Measurements from ENCODE around the gene PKP1.

The PKP1 gene

DNA sequence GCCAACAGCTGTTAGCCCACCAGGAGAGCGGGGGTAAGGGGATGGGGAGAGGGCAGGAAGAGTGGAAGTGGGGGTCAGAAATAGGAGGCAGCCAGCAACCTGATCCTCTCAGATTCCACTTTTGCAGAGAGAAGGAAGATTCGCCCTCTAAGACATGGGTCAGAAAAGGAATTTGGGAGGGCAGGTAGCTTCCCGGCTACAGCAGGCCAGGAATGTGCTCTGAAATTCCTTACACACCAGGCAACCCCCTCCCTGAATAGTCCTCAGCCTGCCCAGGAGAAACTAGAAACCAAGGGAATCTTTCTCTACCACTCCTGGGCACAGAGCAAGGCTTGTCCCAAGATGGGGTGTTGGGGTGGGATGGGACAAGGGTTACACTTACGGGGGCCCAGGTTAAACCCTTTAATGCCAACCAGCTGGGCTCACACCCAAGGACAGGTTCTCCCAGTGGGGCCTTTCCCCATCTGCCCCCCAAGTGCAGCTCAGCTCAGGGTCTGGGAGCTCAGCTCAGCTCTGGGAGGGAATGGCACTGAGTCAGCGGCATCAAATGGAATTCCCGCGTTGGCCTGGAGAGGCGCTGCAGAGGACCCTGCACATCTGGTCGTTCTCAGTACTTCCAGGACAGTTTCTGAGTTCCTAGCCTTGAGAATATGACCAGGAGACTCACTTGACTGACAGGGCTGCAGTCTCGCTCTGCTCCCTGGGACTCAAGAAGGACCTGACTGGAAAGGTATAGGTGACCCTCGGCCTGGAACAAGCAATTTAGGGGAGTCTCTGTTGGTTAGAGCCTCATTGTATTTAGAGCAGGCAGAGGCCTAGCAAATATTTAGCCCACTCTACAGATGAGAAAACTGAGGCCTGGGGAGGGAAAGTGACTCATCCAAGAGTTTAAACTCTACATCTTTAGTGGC lies 93.4 kb downstream of the PKP1 start:
- peak; percentile 44 to 63 (median 52) for DNase-seq

GRCh38 chr1:201377611-201378092 lies 94.3 kb downstream of the PKP1 start, which contains the start of gene TNNT2:
TNNT2 (minus strand) TSS chr1:201377680; CDS start chr1:201373254, 4,426 bp downstream.
- DNase-seq: no peak

DNA sequence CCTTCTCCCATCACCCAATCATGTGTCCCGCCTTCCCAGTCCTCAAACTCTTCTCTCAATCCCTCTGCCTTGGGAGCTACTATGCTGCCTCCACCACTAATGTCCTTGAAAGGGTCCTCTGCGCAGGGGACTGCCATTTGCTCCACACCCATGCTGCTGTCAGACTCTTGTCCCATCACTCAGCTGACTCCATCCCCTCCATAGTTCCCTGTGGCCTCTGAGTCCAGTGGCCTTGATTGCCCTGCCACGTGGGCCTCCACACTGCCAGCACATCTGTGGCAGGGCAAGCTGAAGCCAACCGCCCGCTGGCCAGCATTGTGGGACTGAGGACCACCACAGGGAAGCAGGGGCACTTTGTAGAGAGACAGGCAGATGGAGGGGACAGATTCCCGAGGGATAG lies 95.5 kb downstream of the PKP1 start:
- DNase-seq: no peak

- DNase-seq: no peak
Measured at GRCh38 chr1:201379733-201380242, 96.5 kb downstream of the PKP1 start.

GRCh38 chr1:201381130-201381529 lies 97.8 kb downstream of the PKP1 start:
- no peak for DNase-seq

Data from suppressor macrophage treated with lipopolysaccharide for 1 hour (primary cell).